A673 (cell line): ENCODE measurements around the gene NR2E1. TPM values are rescaled to one million over a fixed set of nuclear protein-coding genes. Genes with fewer than 3 reads are reported as not detected.

Source experiments
- BruUV-seq: library from RNA; stranded (reverse); fragments of 400-500 nt; replicated peaks from 2 replicates; lab custom pipeline; 2021; lab: Mats Ljungman, UMichigan
- CTCF ChIA-PET: fragments of 300-600 bp; sonication (Branson Sonifier 250); formaldehyde crosslinking; loops from one replicate; lab custom pipeline; 2022; ENCODE audit warnings: antibody characterized with exemption; lab: Charles Lee
- POLR2A ChIA-PET: fragments of 300-600 bp; sonication (Branson Sonifier 250); formaldehyde crosslinking; loops from one replicate; lab custom pipeline; 2022; ENCODE audit warnings: antibody characterized with exemption; ENCODE audit not compliant: low non-redundant PET; lab: Charles Lee
- DNase-seq: peaks from one replicate; pipeline ENCODE4 v3.0.0-alpha.2; 2015; ENCODE audit warnings: low spot score
- H3K27ac ChIP-seq: fragments of 200-600 bp; sonication (generic); 2 replicates; pipeline ENCODE4 v1.5.1; 2016; ENCODE audit warnings: mixed run types, low read depth, mild to moderate bottlenecking, mixed read lengths, antibody characterized with exemption, low read length; ENCODE audit not compliant: poor library complexity, severe bottlenecking
- H3K27me3 ChIP-seq: fragments of 200-600 bp; sonication (generic); replicated peaks from 2 replicates; pipeline ENCODE4 v1.6.1; 2017; ENCODE audit warnings: mixed run types, low read depth, mild to moderate bottlenecking, mixed read lengths, antibody characterized with exemption, low read length; ENCODE audit not compliant: insufficient read depth, poor library complexity
- H3K36me3 ChIP-seq: fragments of 200-600 bp; sonication (generic); 2 replicates; pipeline ENCODE4 v1.6.1; 2016; ENCODE audit warnings: mixed run types, mild to moderate bottlenecking, mixed read lengths, antibody characterized with exemption, low read length; ENCODE audit not compliant: insufficient read depth, poor library complexity, severe bottlenecking
- H3K4me1 ChIP-seq: fragments of 200-600 bp; sonication (generic); 2 replicates; pipeline ENCODE4 v1.6.1; 2017; ENCODE audit warnings: mixed run types, mild to moderate bottlenecking, mixed read lengths, antibody characterized with exemption, low read length; ENCODE audit not compliant: insufficient read depth, poor library complexity, severe bottlenecking
- H3K4me3 ChIP-seq: fragments of 200-600 bp; sonication (generic); 2 replicates; pipeline ENCODE4 v1.5.1; 2016; ENCODE audit warnings: low read depth, mixed run types, mild to moderate bottlenecking, mixed read lengths, low read length; ENCODE audit not compliant: poor library complexity, severe bottlenecking
- H3K9me3 ChIP-seq: fragments of 200-600 bp; sonication (generic); 2 replicates; pipeline ENCODE4 v1.6.1; 2016; ENCODE audit warnings: mixed run types, low read depth, mild to moderate bottlenecking, mixed read lengths, antibody characterized with exemption, low read length; ENCODE audit not compliant: poor library complexity, severe bottlenecking
- EZH2 ChIP-seq: fragments of 200-600 bp; sonication (generic); IDR thresholded peaks from 2 replicates; pipeline ENCODE4 v1.6.1; 2017; ENCODE audit warnings: borderline replicate concordance, low read depth, mild to moderate bottlenecking, mixed read lengths, antibody characterized with exemption, low read length; ENCODE audit not compliant: poor library complexity, severe bottlenecking
- intact Hi-C: fragments of 100-400 bp; cut with micrococcal nuclease; formaldehyde crosslinking; loops from one replicate; pipeline ENCODE4 v1.10.0; 2022; ENCODE audit not compliant: unreplicated experiment
- total RNA-seq: library from RNA; stranded (reverse); gene quantifications from 2 replicates; pipeline ENCODE4 v1.2.3, GENCODE V29; 2021
- TF ChIP-seq, protein P1 (sequence below): fragments of 300-800, 200-600 bp; sonication (generic); conservative IDR thresholded peaks from 2 replicates; pipeline ENCODE4 v1.5.1; 2017; ENCODE audit warnings: low read depth, mild to moderate bottlenecking, antibody characterized with exemption, low read length, moderate library complexity, mixed read lengths

Gene NR2E1
- total RNA-seq, 1 experiment from 2014 or later, result not detected

- Histone ChIP-seq H3K9me3 (no peaks in the 10 kb centered on the region), H3K36me3 (no peaks in the 10 kb centered on the region), H3K4me3 (no peak overlapping the region), H3K27ac (no peak overlapping the region), H3K27me3 (no peaks in the 10 kb centered on the region), H3K4me1 (no peaks in the 10 kb centered on the region)
- no TSS peak for BruUV-seq
- intact Hi-C loops, result no loop called here
- ChIA-PET CTCF (no interaction called here), POLR2A (no interaction called here)
- no peak for DNase-seq
- TF ChIP-seq, protein P1, sequence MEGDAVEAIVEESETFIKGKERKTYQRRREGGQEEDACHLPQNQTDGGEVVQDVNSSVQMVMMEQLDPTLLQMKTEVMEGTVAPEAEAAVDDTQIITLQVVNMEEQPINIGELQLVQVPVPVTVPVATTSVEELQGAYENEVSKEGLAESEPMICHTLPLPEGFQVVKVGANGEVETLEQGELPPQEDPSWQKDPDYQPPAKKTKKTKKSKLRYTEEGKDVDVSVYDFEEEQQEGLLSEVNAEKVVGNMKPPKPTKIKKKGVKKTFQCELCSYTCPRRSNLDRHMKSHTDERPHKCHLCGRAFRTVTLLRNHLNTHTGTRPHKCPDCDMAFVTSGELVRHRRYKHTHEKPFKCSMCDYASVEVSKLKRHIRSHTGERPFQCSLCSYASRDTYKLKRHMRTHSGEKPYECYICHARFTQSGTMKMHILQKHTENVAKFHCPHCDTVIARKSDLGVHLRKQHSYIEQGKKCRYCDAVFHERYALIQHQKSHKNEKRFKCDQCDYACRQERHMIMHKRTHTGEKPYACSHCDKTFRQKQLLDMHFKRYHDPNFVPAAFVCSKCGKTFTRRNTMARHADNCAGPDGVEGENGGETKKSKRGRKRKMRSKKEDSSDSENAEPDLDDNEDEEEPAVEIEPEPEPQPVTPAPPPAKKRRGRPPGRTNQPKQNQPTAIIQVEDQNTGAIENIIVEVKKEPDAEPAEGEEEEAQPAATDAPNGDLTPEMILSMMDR, result no peak
- no peak for TF ChIP-seq EZH2
These were observed 71.0 kb downstream of the NR2E1 start for GRCh38 chr6:108236791-108237190.

DNA sequence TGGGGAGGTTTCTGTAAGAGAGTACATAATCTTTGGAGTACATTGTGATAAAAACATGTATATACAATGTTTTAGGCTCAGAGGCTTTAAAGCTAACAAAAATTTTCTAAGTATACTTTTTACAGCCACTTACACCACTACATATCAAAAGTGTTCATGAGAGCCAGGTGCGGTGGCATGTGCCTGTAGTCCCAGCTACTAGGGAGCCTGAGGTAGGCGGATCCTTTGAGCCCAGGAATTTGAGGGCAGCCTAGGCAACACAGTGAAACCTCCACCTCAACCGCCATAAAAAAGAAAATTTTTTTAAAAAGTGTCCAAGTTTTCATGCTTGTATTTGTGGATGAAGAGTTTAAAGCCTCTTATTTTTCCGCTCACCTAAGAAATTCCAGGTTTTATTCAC is 72.5 kb downstream of the NR2E1 start:
- Histone ChIP-seq H3K4me1 (no peaks in the 10 kb centered on the region), H3K4me3 (no peak overlapping the region), H3K36me3 (no peaks in the 10 kb centered on the region), H3K27me3 (no peaks in the 10 kb centered on the region), H3K27ac (no peak overlapping the region), H3K9me3 (peaks cover 11% of the 10 kb centered on the region)
- ChIA-PET POLR2A (no interaction called here), CTCF (no interaction called here)
- BruUV-seq, result no TSS peak
- no peak for DNase-seq
- TF ChIP-seq EZH2, result no peak
- TF ChIP-seq, protein P1, result no peak
- intact Hi-C loops, result no loop called here

Other genes with a start within 250 kb of the NR2E1 start
- gene SEC63, start 207.8 kb upstream of the NR2E1 start, total RNA-seq, result 153 and 159 TPM in 2 replicates
- gene OSTM1, start 91.3 kb upstream of the NR2E1 start, total RNA-seq, result 19.7 and 23.8 TPM in 2 replicates
- 104 and 105 TPM in 2 replicates for gene SNX3, start 95.0 kb downstream of the NR2E1 start, total RNA-seq
- gene AFG1L, start 129.0 kb downstream of the NR2E1 start, total RNA-seq, result 5.7 and 7.5 TPM in 2 replicates